Endothelial cell of umbilical vein (primary cell): Measurements from ENCODE around the gene ADIG. TPM values are rescaled to one million over a fixed set of nuclear protein-coding genes. Genes with fewer than 3 reads are reported as not detected.

Source experiments
- BruUV-seq: library from RNA; stranded (reverse); fragments of 400-500 nt; replicated peaks from 2 replicates; lab custom pipeline; 2021; lab: Mats Ljungman, UMichigan
- CTCF ChIA-PET: fragments of 300-600, 350-600 bp; sonication (Branson Sonifier 250); formaldehyde crosslinking; loops from one replicate; lab custom pipeline; 2021; ENCODE audit warnings: antibody characterized with exemption, inconsistent platforms; lab: Charles Lee
- POLR2A ChIA-PET: fragments of 300-600, 350-600 bp; sonication (Branson Sonifier 250); formaldehyde crosslinking; loops from one replicate; lab custom pipeline; 2021; ENCODE audit warnings: antibody characterized with exemption, inconsistent platforms; lab: Charles Lee
- DNase-seq: peaks from one replicate; pipeline ENCODE4 v3.0.0-alpha.2; 2011; ENCODE audit warnings: low read depth, low spot score
- FAIRE-seq: peaks from 2 replicates; lab custom pipeline; 2011; peaks lifted over from hg19 to GRCh38; lab: Jason Lieb, UNC
- H2AFZ ChIP-seq: 2 replicates; pipeline ENCODE4 v1.6.0; 2012; ENCODE audit warnings: low read depth, low read length, control low read depth, inconsistent platforms
- H3K27ac ChIP-seq: 2 replicates; pipeline ENCODE4 v1.5.1; 2011; ENCODE audit warnings: low read depth, mild to moderate bottlenecking, control low read depth, low read length, moderate library complexity; ENCODE audit not compliant: insufficient read depth
- H3K27me3 ChIP-seq, 2 experiments: 2 replicates each; pipeline versions ENCODE4 v1.6.0 to v1.6.1; 2011; ENCODE audit warnings: low read length in 2 of 2, mixed read lengths in 1 of 2; ENCODE audit not compliant: control insufficient read depth in 2 of 2, insufficient read depth in 2 of 2
- H3K36me3 ChIP-seq, 2 experiments: 2 replicates in 1 of 2; 3 replicates in 1 of 2; pipeline ENCODE4 v1.5.1; 2011; ENCODE audit warnings: low read length in 2 of 2, mild to moderate bottlenecking in 1 of 2, moderate library complexity in 1 of 2; ENCODE audit not compliant: control insufficient read depth in 2 of 2, insufficient read depth in 2 of 2; ENCODE audit errors: extremely low read depth in 1 of 2
- H3K4me1 ChIP-seq: 3 replicates; pipeline ENCODE4 v1.5.1; 2011; ENCODE audit warnings: mild to moderate bottlenecking, low read length; ENCODE audit not compliant: control insufficient read depth, insufficient read depth; ENCODE audit errors: extremely low read depth
- H3K4me2 ChIP-seq: 2 replicates; pipeline ENCODE4 v1.6.1; 2011; ENCODE audit warnings: low read length, control low read depth, mixed read lengths; ENCODE audit not compliant: insufficient read depth
- H3K4me3 ChIP-seq, 3 experiments: fragments of 200-600 bp in 1 of 3; sonication (generic), shearing (Covaris generic) in 1 of 3; replicated peaks in 1 of 3; 2 replicates each; pipeline ENCODE4 v1.5.1; 2011 to 2016; ENCODE audit warnings: control low read depth in 3 of 3, low read length in 3 of 3, mild to moderate bottlenecking in 2 of 3, inconsistent platforms in 1 of 3, low read depth in 1 of 3, moderate library complexity in 1 of 3; ENCODE audit not compliant: insufficient read depth in 1 of 3
- H3K79me2 ChIP-seq: 2 replicates; pipeline ENCODE4 v1.6.0; 2012; ENCODE audit warnings: low read length, inconsistent platforms; ENCODE audit not compliant: control insufficient read depth, insufficient read depth
- H3K9ac ChIP-seq: replicated peaks from 2 replicates; pipeline ENCODE3; 2011; ENCODE audit warnings: low read length, control low read depth; ENCODE audit not compliant: insufficient read depth; ENCODE audit errors: extremely low read depth
- H3K9me1 ChIP-seq: replicated peaks from 3 replicates; pipeline ENCODE4 v1.6.0; 2011; ENCODE audit warnings: mild to moderate bottlenecking, low read length; ENCODE audit not compliant: control insufficient read depth, insufficient read depth; ENCODE audit errors: extremely low read depth
- H3K9me3 ChIP-seq: replicated peaks from 2 replicates; pipeline ENCODE4 v1.5.1; 2012; ENCODE audit warnings: low read length, inconsistent platforms; ENCODE audit not compliant: control insufficient read depth, insufficient read depth
- H4K20me1 ChIP-seq: replicated peaks from 2 replicates; pipeline ENCODE3; 2011; ENCODE audit warnings: mild to moderate bottlenecking, low read length; ENCODE audit not compliant: control insufficient read depth, insufficient read depth; ENCODE audit errors: extremely low read depth
- EZH2 ChIP-seq: IDR thresholded peaks from 2 replicates; pipeline ENCODE4 v1.6.1; 2012; ENCODE audit warnings: borderline replicate concordance, low read depth, mild to moderate bottlenecking, moderate library complexity, low read length, inconsistent platforms; ENCODE audit not compliant: severe bottlenecking
- FOS ChIP-seq: IDR thresholded peaks from 2 replicates; pipeline ENCODE4 v1.6.1; 2011; ENCODE audit warnings: mild to moderate bottlenecking, low read length, moderate library complexity, borderline replicate concordance; ENCODE audit not compliant: insufficient read depth
- GATA2 ChIP-seq: IDR thresholded peaks from 2 replicates; pipeline ENCODE4 v1.7.0; 2011; ENCODE audit warnings: low read depth, mild to moderate bottlenecking, moderate library complexity, mixed read lengths, low read length; ENCODE audit not compliant: insufficient read length, insufficient read depth
- JUN ChIP-seq: IDR thresholded peaks from 2 replicates; pipeline ENCODE4 v1.6.1; 2011; ENCODE audit warnings: borderline replicate concordance, low read depth; ENCODE audit not compliant: insufficient read length, insufficient read depth
- MYC ChIP-seq: IDR thresholded peaks from one replicate; pipeline ENCODE4 v1.6.1; 2011; ENCODE audit warnings: mild to moderate bottlenecking, low read depth, low read length
- POLR2A ChIP-seq: IDR thresholded peaks from 2 replicates; pipeline ENCODE4 v1.6.1; 2012; ENCODE audit warnings: low read depth, mild to moderate bottlenecking, control low read depth, low read length
- POLR2AphosphoS5 ChIP-seq: IDR thresholded peaks from 2 replicates; pipeline ENCODE4 v1.6.1; 2012; ENCODE audit warnings: low read depth, mild to moderate bottlenecking, control low read depth, low read length, moderate library complexity; ENCODE audit not compliant: insufficient read depth
- dilution Hi-C: fragments of 300-500 bp; cut with MboI; formaldehyde crosslinking; loops from one replicate; pipeline ENCODE4 v1.15.0; 2019; ENCODE audit warnings: low sequenced_read_pairs; ENCODE audit not compliant: extremely low pct_ligation_motif_present
- intact Hi-C: fragments of 100-400 bp; cut with micrococcal nuclease; formaldehyde crosslinking; loops from one replicate; pipeline ENCODE4 v1.10.0; 2022
- polyA plus RNA-seq, 4 experiments: library from polyadenylated mRNA; depleted of rRNA in 3 of 4; stranded (reverse) in 3 of 4; unstranded in 1 of 4; fragments of >200 nt; gene quantifications; 2 replicates each; pipeline versions ENCODE4 v1.2.1 to v1.2.3, GENCODE V29; 2011 to 2012; ENCODE audit warnings: missing spikeins in 1 of 4
- total RNA-seq: library from RNA; stranded (reverse); gene quantifications from 2 replicates; pipeline ENCODE4 v1.2.3, GENCODE V29; 2021
- TF ChIP-seq, protein P1 (sequence below), 2 donors: IDR thresholded peaks; 1 replicate in 1 of 2; 2 replicates in 1 of 2; pipeline ENCODE4 v1.5.1; 2011; ENCODE audit warnings: low read length in 2 of 2, mild to moderate bottlenecking in 2 of 2, moderate library complexity in 2 of 2, control low read depth in 1 of 2, inconsistent platforms in 1 of 2, low read depth in 1 of 2; ENCODE audit not compliant: insufficient read depth in 1 of 2; ENCODE audit errors: extremely low read depth in 1 of 2
- TF ChIP-seq, protein P2 (sequence below): IDR thresholded peaks from 2 replicates; pipeline ENCODE4 v1.6.1; 2011; ENCODE audit not compliant: insufficient read depth, insufficient read length

Gene ADIG
- total and polyA plus RNA-seq, 2 donors (not counting 3 experiments of a cell fraction or from before 2014, with no cell fraction given) = not detected

DNA sequence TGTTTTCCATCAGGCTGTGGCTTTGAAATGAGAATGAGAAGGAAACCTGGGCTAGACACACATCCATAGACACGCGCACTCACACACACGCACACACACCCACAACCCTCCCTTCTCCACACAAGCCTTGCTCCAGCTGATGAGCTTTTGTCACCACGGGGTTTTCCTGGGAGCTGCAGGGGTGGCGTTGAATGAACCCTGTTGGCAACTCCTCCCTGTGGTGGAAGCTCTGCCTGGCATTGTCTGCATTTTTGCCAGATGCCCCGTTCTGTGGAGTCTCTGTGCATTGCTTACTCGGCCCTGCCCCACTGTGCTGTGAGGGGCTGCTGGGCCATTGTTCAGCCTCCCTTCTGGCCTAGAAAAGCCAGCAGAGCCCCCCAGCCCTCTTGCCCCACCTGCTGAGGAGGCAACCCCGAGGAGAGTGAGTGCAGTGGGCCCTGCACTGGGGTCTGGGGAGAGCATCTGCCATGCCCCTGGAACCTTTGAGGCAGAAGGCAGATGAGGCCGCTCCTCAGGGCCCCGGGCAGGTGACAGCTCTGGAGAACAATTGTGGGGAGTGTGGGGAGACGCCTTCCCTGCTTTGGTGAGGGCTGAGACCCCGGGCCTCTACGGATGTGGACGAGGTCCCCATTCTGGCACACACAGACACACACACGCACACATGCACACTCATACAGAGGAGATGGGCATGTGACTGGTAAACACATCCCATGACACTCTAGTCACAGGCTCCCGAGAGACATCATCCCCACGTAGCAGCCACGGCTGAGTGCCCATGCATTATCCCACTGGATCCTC lies 9.9 kb downstream of the ADIG start:
- CTCF ChIA-PET = no interaction called here
- intact Hi-C loops = no loop called here
- Histone ChIP-seq H3K9me3 (no peaks in the 10 kb centered on the region), H3K27me3 (no peaks in the 10 kb centered on the region), H3K79me2 (no peaks in the 10 kb centered on the region), H2AFZ (no peak overlapping the region), H3K9me1 (no peaks in the 10 kb centered on the region), H3K4me2 (no peak overlapping the region), H4K20me1 (no peaks in the 10 kb centered on the region), H3K9ac (no peak overlapping the region), H3K4me1 (no peaks in the 10 kb centered on the region), H3K36me3 (no peaks in the 10 kb centered on the region), H3K27ac (no peak overlapping the region), H3K4me3 (no peak overlapping the region)
- FAIRE-seq (no peak), DNase-seq (no peak)
- POLR2A ChIA-PET = no interaction called here
- no TSS peak for BruUV-seq
- no peak for TF ChIP-seq POLR2AphosphoS5
- TF ChIP-seq GATA2 = no peak
- no peak for TF ChIP-seq EZH2
- TF ChIP-seq POLR2A = no peak
- TF ChIP-seq, protein P1, sequence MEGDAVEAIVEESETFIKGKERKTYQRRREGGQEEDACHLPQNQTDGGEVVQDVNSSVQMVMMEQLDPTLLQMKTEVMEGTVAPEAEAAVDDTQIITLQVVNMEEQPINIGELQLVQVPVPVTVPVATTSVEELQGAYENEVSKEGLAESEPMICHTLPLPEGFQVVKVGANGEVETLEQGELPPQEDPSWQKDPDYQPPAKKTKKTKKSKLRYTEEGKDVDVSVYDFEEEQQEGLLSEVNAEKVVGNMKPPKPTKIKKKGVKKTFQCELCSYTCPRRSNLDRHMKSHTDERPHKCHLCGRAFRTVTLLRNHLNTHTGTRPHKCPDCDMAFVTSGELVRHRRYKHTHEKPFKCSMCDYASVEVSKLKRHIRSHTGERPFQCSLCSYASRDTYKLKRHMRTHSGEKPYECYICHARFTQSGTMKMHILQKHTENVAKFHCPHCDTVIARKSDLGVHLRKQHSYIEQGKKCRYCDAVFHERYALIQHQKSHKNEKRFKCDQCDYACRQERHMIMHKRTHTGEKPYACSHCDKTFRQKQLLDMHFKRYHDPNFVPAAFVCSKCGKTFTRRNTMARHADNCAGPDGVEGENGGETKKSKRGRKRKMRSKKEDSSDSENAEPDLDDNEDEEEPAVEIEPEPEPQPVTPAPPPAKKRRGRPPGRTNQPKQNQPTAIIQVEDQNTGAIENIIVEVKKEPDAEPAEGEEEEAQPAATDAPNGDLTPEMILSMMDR (IDR thresholded peaks at IDR 0.05; ENCODE audit: extremely low read depth in 1 of 2, insufficient read depth in 1 of 2, low read depth in 1 of 2, low read length in 2 of 2) = no peak
- TF ChIP-seq FOS = no peak
- TF ChIP-seq MYC = no peak
- no peak for TF ChIP-seq JUN
- TF ChIP-seq, protein P2, sequence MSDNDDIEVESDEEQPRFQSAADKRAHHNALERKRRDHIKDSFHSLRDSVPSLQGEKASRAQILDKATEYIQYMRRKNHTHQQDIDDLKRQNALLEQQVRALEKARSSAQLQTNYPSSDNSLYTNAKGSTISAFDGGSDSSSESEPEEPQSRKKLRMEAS = no peak
- dilution Hi-C loops = no loop called here
